Suppressor macrophage treated with lipopolysaccharide for 4 hours (primary cell): Measurements from ENCODE around the gene CHST14.
"Not testable (repeated sequence)": the region's sequence is repeated elsewhere in the genome, so short reads cannot be mapped to it uniquely, and the experiment has no call there.

Source experiments
- DNase-seq: peaks from one replicate; pipeline ENCODE4 v3.0.0-alpha.2; 2020

The CHST14 gene

GRCh38 chr15:40440743-40441564 lies 29.8 kb upstream of the CHST14 start, which contains the start of gene BAHD1:
Gene BAHD1 (plus strand): TSS chr15:40440953. CDS start chr15:40458465, 17,512 bp downstream.
- DNase-seq: peak; percentile 96

DNA sequence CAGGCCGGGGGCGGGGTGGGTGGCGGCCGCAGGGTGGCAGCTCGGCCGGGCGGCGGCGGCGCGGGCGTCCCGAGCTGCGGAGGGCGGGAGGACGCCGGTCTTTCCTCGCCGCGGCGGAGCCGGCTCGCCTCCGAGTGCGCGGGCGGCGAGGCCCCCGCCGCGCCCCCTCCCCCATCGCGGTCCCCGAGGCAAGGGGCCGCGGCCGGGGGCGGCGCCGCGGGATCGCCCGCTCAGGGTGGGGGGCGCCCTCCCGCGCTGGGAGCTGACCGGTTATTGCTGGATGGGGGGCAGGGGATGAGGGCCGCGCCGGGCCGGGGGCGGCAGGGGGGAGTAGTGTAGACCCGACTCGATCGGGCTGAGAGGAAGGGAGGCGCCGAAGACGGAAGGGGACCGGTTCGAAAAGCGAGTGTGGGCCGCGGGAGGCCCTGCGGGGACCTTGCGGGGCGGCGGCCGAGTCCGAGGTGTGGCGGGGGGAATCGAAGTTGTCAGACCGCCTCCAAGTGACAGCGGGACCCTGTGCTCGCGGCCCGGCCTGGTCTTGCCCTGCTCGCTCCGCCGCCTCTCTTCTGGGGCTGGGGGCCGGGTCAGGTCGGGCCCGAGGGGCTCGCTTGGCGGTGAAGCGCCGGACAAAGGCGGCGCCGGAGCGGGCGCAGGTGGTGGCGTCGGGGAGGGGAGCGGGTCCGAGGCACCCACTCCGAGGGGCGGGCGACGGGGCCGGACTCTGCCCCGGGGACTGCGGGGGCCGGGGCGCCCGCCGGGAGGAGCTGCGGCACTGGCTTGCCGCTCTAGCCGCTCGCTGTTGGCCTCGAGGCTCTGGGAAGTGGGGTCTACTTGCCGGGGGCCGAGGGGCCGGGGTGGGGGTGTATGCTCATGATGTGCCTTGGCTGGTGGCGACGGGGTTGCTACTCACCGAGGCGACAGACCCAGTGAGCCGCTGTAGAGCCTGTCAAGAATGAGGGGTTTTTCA lies 28.9 kb upstream of the CHST14 start:
- peak; percentile 30 for DNase-seq

DNA sequence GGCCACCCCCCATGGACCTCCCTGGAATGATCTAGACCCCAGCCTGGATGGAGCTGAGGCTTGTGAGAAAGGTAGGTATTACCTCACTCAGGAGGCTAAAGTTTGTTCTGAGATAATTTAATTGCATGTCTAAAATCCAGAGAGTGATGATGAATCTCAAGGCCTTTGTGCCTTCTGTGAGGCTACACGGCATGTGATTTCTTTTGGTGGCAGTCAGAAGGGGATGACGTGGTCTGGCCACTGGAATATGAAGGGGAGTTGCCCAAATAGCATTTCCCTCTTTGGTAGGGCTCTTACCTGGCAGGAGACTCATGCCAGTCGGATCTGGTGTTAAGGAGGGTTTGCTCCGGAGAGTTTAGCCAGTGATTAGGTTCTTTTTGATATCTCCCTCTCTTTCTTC lies 27.5 kb upstream of the CHST14 start:
- no peak for DNase-seq

- DNase-seq: no peak
Observed at GRCh38 chr15:40443846-40444245, 26.9 kb upstream of the CHST14 start.

DNA sequence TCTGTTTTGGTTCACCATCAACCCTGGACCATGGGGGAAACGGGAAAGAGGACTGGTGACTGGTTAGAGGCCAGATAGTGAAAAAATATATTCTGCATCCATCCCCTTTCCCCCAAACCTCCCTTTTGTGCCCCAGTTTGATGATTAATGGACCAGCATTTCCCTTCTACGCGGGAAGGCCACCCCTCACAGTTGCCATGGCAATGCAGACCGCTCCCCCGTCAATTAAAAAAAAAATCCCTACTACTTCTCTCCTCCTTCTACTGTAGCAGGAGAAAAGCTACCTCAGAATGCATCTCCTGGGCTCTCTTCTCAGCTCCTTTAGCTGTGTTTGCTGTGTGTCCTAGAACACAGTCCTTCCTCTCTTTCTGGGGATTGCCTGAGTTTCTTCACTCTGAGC lies 26.0 kb upstream of the CHST14 start:
- DNase-seq: no peak

DNA sequence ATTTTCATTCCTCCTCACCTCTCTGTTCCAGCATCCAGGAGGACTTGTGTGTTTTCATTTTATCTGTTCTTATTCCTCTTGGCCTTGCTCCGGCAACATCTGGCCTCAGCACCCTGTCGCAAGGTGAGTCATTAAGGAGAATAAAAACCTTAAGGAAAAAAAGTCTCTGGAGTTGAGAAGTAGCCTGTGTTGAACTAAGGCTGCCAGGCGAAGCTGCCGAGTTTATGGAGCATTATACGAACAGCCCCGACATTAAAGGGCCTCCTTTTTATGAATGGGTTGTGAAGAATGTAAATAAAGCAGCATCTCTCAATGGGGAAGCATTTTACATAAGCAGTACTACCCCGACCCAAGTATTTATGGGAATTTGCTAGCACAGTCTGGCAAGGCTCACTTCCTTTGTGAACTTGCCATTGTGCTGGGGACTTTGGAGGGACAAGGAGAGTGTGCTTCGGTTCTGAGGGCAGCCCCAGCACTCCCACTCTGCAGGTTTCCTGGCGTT lies 25.3 kb upstream of the CHST14 start:
- DNase-seq: no peak

DNA sequence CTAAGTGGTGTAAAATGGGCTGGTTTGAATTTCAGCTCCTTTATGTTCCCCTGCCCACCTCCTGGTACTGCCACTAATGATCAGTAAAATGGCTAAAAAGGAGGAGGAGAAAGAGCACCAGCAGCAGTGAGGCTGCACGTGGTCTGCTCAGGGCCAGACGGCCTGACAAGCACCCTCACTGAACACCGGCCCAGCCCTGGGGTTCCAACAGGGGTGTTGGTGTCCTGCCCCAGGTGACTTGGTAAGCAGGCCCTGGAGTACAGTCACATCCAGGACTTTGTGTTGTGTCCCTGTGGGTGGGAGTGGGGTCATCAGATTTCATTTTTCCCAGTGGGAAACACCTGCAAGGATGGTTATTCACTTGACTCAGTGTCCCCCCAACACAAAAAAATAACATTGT lies 24.6 kb upstream of the CHST14 start:
- no peak for DNase-seq

DNA sequence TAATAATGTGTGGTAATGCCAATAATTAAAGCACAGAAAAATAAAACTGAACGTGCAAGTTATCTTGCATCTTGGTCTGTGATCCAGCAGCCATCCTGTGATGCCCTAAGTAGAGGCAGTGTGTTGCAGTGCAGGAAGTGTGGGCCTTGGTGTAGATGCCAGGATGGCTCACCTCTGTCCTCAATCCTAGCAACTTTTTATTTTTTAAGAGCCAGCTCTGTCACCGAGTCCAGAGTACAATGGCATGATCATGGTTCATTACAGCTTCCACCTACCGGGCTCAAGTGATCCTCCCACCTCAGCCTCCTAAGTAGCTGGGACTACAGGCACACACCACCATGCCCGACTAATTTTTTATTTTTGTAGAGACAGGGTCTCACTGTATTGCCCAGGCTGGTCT lies 22.4 kb upstream of the CHST14 start:
- DNase-seq: no peak

DNA sequence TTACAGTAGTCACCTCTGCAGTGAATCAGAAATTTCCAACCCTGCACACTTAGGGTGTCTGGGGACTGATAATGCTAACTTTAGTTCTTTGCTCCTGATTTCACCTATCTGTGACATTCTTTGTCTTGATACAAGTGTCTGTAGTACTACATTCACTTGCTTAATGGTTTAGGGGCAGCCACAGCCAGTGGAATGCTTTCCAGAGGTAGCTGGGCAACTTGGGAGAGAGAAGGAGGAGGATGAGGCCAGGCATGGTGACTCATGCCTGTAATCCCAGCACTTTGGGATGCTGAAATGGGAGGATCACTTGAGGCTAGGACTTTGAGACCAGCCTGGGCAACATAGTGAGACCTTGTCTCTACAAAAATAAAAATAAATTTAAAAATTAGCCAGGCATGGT lies 21.5 kb upstream of the CHST14 start:
- DNase-seq: no peak

- no peak for DNase-seq
Observed at GRCh38 chr15:40450047-40450446, 20.7 kb upstream of the CHST14 start.

DNA sequence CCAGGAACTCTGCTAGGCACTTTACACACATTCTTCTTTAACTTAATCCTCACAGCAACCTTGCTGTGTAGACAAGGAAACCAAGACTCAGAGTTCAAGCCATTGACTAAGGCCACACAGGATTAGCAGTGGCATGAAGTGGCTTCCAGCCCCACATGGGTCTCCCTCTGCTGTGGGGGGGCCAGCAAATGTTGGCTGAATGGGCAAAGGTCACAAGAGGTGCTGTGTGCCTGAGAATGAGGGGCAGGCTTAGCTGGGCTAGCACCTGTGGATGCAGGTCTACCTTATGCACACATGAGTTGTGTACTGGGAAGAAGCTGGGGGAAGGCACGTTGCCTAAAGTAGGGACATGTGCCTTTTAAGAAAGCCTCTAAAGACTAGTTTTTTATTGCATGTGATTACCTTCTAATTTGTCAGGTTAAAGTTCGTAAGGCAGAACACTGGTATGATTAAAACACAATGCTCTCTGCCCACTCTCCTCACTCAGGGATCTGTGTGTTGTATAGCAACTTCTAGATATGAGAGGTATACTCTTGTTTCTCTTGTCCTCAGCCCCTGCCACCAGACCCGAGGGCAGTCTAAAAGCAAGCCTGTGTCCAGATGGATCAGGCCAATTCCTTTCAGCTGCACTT lies 19.1 kb upstream of the CHST14 start:
- no peak for DNase-seq

DNA sequence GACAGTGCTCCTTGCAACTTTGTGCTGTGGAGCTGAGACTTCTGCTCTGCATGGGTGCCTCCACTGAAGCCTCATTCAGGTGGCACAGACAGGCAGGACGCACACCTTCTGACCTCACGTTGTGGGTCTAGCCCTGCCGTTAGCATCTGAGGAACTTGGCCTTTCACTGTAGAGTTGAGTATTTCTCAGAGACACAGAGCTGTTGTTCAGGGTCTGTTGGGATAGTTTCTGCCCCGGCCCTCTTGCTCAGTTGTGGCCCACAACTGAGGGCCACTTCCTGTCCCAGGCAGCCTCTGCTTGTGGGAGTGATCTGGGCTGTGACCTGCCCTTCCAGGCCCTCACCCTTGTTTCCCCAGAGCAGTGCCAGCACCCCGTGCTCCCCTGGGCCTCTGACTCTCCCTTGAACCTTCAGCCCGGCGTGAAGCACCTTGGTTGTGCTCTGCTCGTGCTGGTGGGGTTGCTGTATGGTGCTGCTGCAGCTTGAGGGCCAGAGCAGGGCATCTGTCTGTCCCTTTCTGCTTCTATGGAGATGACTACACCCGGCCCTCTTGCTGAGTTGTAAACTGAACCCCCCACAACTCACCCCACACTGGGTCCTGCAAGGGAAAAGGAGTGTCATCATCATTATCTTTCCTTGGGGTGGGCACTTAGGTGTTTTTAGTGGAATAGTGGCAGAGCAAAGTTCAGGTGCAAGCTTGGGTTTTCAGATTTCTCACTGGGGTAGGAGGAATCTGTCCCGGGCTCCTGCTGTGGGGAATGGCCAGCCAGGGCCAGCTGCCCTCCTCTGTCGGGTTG lies 18.3 kb upstream of the CHST14 start:
- no peak for DNase-seq

DNA sequence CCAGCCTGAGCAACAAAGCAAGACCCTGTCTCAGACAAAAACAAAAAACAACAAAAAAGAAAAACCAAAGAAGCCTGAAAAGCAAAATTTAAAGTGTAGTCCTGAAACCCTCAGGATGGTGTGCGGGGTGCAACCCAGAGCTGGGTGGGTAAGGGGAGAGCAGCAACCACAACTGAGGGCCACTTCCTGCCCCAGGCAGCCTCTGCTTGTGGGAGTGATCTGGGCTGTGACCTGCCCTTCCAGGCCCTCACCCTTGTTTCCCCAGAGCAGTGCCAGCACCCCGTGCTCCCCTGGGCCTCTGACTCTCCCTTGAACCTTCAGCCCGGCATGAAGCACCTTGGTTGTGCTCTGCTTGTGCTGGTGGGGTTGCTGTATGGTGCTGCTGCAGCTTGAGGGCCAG lies 16.8 kb upstream of the CHST14 start:
- DNase-seq: not testable (repeated sequence)

DNA sequence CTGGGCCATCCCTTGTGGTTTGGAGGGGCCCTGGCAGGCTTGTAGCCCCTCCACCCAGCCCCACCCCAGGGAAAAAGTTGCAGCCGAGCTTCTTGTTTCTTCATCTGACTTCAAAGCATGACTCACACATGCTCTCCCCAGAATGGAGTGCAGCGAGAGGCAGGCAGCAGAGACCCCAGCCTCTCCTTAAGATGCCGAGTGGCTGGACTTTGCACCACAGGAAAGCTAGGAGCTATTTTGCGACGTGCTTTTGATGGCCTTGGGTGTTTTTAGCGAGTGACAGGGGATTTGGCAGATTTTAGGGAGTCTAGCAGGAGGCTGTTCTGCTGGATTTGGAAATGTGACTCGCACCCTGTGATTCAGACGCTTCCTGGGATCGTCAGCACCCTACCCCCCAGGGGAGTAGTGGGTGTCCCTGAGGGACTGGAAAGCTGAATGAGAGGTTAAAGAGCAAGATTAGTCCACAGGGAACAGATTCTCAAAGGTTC lies 15.8 kb upstream of the CHST14 start:
- peak; percentile 43 for DNase-seq

GRCh38 chr15:40456299-40456712 lies 14.5 kb upstream of the CHST14 start:
- DNase-seq: no peak

DNA sequence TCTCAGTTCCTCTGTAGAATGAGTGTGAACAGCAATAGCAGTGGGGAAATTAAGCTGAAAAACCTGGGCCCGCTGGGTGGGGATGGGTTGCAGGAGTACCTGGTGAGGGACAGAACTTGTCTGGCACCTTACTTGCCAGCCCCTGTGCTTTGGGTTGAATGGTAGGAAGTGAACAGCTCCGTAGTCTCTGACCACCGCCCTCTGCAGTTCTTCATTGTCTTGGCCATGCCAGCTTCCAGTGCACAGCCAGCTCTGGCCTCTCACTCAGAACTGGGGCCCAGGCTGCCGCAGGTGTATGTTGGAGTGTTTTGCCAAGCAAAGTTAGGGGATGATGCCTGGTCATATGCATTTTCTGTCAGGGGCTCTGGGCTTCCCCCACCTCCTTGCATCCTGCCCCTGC lies 14.0 kb upstream of the CHST14 start:
- DNase-seq: no peak

DNA sequence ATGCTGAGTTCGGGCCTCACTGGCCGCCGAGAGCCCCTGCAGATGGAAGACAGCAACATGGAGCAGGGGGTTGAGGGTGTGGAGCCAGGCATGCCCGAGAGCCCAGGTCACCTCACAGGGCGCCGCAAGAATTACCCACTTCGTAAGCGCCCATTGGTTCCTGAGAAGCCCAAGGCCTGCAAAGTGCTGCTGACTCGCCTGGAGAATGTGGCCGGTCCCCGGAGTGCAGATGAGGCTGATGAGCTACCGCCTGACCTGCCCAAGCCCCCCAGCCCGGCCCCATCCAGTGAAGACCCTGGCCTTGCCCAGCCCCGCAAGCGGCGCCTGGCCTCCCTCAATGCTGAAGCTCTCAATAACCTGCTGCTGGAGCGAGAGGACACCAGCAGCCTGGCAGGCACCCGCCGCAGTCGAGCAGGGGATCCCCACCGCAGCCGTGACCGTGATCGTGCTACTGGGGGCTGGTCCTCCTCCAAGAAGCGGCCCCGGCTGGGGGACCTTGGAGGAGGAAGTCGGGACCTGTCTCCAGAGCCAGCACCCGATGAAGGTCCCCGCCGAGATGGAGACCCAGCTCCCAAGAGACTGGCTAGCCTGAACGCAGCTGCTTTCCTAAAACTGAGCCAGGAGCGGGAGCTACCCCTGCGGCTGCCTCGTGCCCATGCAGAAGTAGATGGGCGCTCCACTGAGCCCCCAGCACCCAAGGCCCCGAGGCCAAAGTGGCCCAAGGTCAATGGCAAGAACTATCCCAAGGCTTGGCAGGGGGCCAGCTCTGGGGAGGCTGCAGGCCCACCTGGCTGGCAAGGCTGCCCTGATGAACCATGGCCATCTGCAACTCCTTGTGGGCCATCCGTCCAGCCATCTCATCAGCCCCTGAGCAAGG lies 12.1 kb upstream of the CHST14 start:
- DNase-seq: no peak

DNA sequence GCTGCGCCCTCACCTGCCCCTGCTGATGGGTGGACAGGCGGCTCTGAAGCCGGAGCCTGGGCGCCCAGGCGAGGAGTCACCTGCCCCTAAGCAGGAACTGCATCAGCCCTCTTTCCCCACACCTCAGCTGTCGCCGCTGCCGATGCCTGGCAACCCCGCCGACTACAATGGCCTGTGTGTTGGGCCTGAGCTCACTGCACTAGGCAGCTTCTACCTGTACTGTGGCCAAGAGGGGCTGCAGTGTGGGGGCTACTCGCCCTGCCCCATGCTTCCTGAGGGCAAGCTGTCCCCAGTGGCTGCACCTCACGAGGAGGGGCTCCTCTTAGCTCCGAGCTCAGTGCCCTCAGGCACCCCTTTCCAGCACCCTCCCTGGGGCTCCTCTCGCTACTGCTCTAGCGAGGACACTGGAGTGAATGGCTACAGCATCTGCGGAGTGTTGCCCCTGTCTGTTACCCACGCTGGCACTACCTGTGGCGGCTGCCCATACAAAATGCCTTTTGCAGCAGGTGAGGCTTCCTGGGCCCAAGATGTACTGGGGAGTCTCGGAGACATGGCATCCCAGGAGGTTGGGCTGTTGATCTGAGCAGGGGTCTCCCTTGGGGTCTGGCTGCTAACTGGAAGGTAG lies 11.3 kb upstream of the CHST14 start:
- DNase-seq: no peak

GRCh38 chr15:40460404-40460803 lies 10.4 kb upstream of the CHST14 start:
- no peak for DNase-seq

- DNase-seq: no peak
Observed at GRCh38 chr15:40461958-40462357, 8.8 kb upstream of the CHST14 start.

GRCh38 chr15:40463279-40463678 lies 7.5 kb upstream of the CHST14 start:
- DNase-seq: no peak
